DMS79 (cell line): ENCODE measurements around the gene RNASET2.

ENCODE experiments used
- DNase-seq: peaks from one replicate; lab custom pipeline; 2025; lab: John Stamatoyannopoulos, UW

The RNASET2 gene

GRCh38 chr6:166956444-166957086 is at the start of gene RNASET2:
TSS of gene RNASET2 (minus strand) at chr6:166956550. CDS start at chr6:166956182, 368 bp downstream.
- DNase-seq, result peak; percentile 63

- no peak for DNase-seq
These were observed 49.2 kb upstream of the RNASET2 start for GRCh38 chr6:167005350-167006159.

GRCh38 chr6:167000759-167001158 is 44.4 kb upstream of the RNASET2 start:
- DNase-seq, result no peak

- DNase-seq, result no peak
These were observed 43.5 kb upstream of the RNASET2 start for GRCh38 chr6:166999884-167000253.

- DNase-seq, result peak; percentile 81
These were observed 43.0 kb upstream of the RNASET2 start, which contains the start of gene CEP43 for GRCh38 chr6:166999145-166999883. TSS of gene CEP43 (plus strand) at chr6:166999397. CDS start at chr6:166999413, 16 bp downstream.

- no peak for DNase-seq
These were observed 42.1 kb upstream of the RNASET2 start for GRCh38 chr6:166998256-166999144.

GRCh38 chr6:166997768-166998255 is 41.5 kb upstream of the RNASET2 start:
- peak; percentile 33 for DNase-seq

- no peak for DNase-seq
These were observed 41.0 kb upstream of the RNASET2 start for GRCh38 chr6:166997348-166997747.

GRCh38 chr6:166996406-166996805 is 40.1 kb upstream of the RNASET2 start:
- no peak for DNase-seq

GRCh38 chr6:166989427-166990032 is 33.2 kb upstream of the RNASET2 start:
- DNase-seq, result no peak

- DNase-seq, result no peak
These were observed 32.4 kb upstream of the RNASET2 start for GRCh38 chr6:166988674-166989201.

- no peak for DNase-seq
These were observed 31.6 kb upstream of the RNASET2 start for GRCh38 chr6:166987930-166988329.

- no peak for DNase-seq
These were observed 31.1 kb upstream of the RNASET2 start for GRCh38 chr6:166987448-166987847.

GRCh38 chr6:166980738-166981137 is 24.4 kb upstream of the RNASET2 start:
- no peak for DNase-seq

GRCh38 chr6:166977621-166978525 is 21.5 kb upstream of the RNASET2 start:
- no peak for DNase-seq

- DNase-seq, result no peak
These were observed 20.3 kb upstream of the RNASET2 start for GRCh38 chr6:166976636-166977035.

GRCh38 chr6:166972101-166972500 is 15.8 kb upstream of the RNASET2 start:
- no peak for DNase-seq

GRCh38 chr6:166971271-166971670 is 14.9 kb upstream of the RNASET2 start:
- DNase-seq, result no peak

GRCh38 chr6:166970776-166971175 is 14.4 kb upstream of the RNASET2 start:
- DNase-seq, result no peak

GRCh38 chr6:166970091-166970490 is 13.7 kb upstream of the RNASET2 start:
- no peak for DNase-seq
